Measurements from ENCODE around the gene SYCP2. TPM values are rescaled to one million over a fixed set of nuclear protein-coding genes. Genes with fewer than 3 reads are reported as not detected.

SYCP2 gene
- total RNA-seq, 1 donor from 2014 or later: 1.6 TPM

DNA sequence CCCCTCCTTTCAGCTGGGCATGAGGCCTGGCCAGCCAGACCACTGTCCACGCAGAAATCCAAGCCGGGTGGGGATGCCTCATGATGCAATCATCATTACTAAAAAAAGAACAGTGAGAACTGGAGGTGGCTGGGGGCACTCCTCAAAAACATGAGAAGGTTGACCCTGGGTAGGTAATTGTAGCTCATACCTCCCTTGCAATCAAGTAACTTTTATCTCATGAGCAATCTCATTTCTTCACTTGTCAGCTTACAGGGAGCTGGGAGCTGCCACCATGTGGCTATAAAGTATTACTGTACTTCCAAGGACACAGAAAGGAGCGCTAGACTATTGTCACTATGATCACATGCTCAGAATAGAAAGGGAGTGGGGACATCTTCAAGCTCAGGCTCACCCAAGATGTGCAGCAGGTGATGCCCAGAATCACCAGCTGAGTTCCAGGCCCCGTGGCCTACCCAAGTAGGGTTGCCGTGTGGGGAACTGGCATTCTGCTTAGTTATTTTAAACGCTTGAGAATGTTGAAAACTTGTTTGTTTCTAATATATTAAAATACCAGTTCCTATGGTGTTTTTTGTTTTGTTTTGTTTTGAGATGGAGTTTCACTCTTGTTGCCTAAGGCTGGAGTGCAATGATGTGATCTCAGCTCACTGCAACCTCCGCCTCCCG, 21.8 kb upstream of the SYCP2 start:
- Mint-ChIP-seq H3K4me3 (no peak overlapping the region), H3K27ac (no peak overlapping the region), H3K36me3 (no peaks in the 10 kb centered on the region), H3K4me1 (ENCODE audit: unreplicated experiment) (peaks cover 21% of the 10 kb centered on the region), H3K27me3 (no peaks in the 10 kb centered on the region), H3K9me3 (no peaks in the 10 kb centered on the region)
- no peak for DNase-seq (ENCODE audit: extremely low spot score, unreplicated experiment)
- TF ChIP-seq, protein P1, sequence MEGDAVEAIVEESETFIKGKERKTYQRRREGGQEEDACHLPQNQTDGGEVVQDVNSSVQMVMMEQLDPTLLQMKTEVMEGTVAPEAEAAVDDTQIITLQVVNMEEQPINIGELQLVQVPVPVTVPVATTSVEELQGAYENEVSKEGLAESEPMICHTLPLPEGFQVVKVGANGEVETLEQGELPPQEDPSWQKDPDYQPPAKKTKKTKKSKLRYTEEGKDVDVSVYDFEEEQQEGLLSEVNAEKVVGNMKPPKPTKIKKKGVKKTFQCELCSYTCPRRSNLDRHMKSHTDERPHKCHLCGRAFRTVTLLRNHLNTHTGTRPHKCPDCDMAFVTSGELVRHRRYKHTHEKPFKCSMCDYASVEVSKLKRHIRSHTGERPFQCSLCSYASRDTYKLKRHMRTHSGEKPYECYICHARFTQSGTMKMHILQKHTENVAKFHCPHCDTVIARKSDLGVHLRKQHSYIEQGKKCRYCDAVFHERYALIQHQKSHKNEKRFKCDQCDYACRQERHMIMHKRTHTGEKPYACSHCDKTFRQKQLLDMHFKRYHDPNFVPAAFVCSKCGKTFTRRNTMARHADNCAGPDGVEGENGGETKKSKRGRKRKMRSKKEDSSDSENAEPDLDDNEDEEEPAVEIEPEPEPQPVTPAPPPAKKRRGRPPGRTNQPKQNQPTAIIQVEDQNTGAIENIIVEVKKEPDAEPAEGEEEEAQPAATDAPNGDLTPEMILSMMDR (conservative IDR thresholded peaks at IDR 0.05): peak; percentile 62

DNA sequence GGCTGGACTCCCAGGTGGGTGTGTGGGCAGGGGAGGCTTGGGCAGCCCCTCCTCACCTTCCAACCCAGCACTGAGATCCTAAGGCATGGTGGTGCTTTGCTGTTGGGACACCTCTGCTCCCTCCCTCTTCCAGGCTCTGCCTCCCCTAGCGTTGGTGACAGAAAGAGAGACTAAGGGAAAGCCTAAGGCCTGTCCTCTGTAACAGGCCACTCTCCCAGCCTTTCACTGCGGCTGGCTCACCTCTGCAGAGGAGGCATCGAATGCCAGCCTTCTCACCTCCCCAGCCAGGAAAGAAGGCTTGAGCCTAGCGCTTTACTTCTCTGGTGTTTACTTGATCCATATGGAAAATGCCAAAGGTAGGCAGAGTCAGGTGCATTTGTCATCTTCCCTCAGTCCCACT, 21.3 kb upstream of the SYCP2 start:
- Mint-ChIP-seq H3K27me3 (no peaks in the 10 kb centered on the region), H3K9me3 (no peaks in the 10 kb centered on the region), H3K4me3 (no peak overlapping the region), H3K27ac (no peak overlapping the region), H3K36me3 (no peaks in the 10 kb centered on the region), H3K4me1 (ENCODE audit: unreplicated experiment) (peaks cover 21% of the 10 kb centered on the region)
- DNase-seq (ENCODE audit: extremely low spot score, unreplicated experiment): no peak
- TF ChIP-seq, protein P1 (conservative IDR thresholded peaks at IDR 0.05): no peak

DNA sequence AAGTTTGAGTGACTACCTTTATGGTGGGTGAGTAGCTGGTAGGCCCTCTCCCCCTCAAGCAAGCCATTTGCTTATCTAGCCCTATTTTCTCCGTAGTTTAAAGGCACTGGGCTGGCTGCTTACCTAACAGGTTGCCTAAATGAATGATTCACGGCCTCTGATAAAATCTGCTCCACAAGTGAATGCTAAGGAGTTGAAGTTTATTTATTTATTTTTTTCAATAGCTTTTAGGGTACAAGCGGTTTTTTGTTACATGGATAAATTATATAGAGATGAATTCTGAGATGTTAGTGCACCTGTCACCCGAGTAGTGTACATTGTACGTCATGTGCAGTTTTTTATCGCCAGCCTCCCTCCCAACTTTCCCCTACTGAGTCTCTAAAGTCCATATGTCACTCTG, 16.5 kb upstream of the SYCP2 start:
- Mint-ChIP-seq H3K9me3 (no peaks in the 10 kb centered on the region), H3K27ac (no peak overlapping the region), H3K4me1 (ENCODE audit: unreplicated experiment) (peaks cover 28% of the 10 kb centered on the region), H3K36me3 (no peaks in the 10 kb centered on the region), H3K27me3 (no peaks in the 10 kb centered on the region), H3K4me3 (no peak overlapping the region)
- DNase-seq (ENCODE audit: extremely low spot score, unreplicated experiment): no peak
- TF ChIP-seq, protein P1 (conservative IDR thresholded peaks at IDR 0.05): no peak

DNA sequence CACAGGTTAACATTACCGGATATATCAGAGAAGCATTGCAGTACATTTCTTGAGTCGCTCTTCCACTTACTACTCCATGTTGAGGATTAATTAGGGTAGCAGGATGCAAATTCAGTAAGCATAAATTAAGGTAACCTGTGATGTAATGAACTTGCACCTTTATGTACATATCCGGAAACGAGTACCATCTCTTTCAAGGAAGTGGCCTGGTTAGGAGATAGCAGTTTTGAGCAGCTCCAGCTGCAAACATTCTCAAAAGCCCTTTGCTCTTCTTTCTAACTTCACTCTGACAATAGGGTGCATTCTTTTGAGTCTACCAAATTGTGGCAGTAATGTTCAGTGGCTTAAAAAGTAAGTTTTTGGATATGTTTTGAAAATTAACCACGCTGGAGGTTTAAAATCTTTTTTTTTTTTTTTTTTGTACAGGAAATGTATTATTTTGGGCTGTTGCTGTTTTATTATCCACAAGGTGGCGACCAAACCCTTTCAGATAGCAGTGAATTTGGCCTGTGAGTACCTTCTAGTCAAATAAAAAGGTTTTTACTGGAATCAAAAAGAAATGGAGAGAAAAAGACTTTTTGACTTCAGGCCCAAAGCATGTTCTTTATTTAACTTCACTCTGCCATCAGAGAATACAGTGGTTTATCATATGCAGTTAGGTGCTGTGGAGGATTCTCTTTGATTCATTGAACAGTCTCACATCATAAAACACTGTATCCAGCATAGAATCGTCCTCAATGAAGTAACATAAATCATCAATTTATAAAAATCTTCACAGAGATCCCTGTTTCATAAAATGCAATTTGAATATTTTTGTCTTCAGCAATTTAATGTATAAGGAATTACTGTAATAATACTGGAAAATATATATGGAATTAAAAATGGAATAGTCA, 15.6 kb upstream of the SYCP2 start:
- peak overlapping the region; percentile 18 for H3K4me3 Mint-ChIP-seq
- no peaks in the 10 kb centered on the region for H3K27me3 Mint-ChIP-seq
- H3K27ac Mint-ChIP-seq: peak overlapping the region; percentile 50
- DNase-seq (ENCODE audit: extremely low spot score, unreplicated experiment): no peak
- no peaks in the 10 kb centered on the region for H3K9me3 Mint-ChIP-seq
- TF ChIP-seq, protein P1 (conservative IDR thresholded peaks at IDR 0.05): peak; percentile 83
- peaks cover 31% of the 10 kb centered on the region for H3K4me1 Mint-ChIP-seq (ENCODE audit: unreplicated experiment)
- H3K36me3 Mint-ChIP-seq: no peaks in the 10 kb centered on the region

- Mint-ChIP-seq H3K9me3 (no peaks in the 10 kb centered on the region), H3K4me1 (ENCODE audit: unreplicated experiment) (peaks cover 31% of the 10 kb centered on the region), H3K27me3 (no peaks in the 10 kb centered on the region), H3K27ac (peak overlapping the region; percentile 50), H3K36me3 (no peaks in the 10 kb centered on the region), H3K4me3 (no peak overlapping the region)
- TF ChIP-seq, protein P1 (conservative IDR thresholded peaks at IDR 0.05): no peak
- DNase-seq (ENCODE audit: extremely low spot score, unreplicated experiment): no peak
Measured at GRCh38 chr20:59948212-59948611, 14.8 kb upstream of the SYCP2 start.
